HL-60/S4 treated with retinoic acid at 250 ng/mL for 4 days and 3 days (cell line): ENCODE data around the gene DAGLB.
"Not testable (repeated sequence)": the region's sequence is repeated elsewhere in the genome, so short reads cannot be mapped to it uniquely, and the experiment has no call there.

Source experiments
- in situ Hi-C: fragments of 300-500 bp; cut with MboI; formaldehyde crosslinking; loops from 2 replicates; pipeline ENCODE4 v1.7.0; 2022; ENCODE audit warnings: low sequenced_read_pairs

The DAGLB gene

GRCh38 chr7:6378556-6378955, 69.2 kb downstream of the DAGLB start:
- in situ Hi-C loops: not testable (repeated sequence)

- in situ Hi-C loops: no loop called here
Measured at GRCh38 chr7:6376820-6377219, 70.9 kb downstream of the DAGLB start.

DNA sequence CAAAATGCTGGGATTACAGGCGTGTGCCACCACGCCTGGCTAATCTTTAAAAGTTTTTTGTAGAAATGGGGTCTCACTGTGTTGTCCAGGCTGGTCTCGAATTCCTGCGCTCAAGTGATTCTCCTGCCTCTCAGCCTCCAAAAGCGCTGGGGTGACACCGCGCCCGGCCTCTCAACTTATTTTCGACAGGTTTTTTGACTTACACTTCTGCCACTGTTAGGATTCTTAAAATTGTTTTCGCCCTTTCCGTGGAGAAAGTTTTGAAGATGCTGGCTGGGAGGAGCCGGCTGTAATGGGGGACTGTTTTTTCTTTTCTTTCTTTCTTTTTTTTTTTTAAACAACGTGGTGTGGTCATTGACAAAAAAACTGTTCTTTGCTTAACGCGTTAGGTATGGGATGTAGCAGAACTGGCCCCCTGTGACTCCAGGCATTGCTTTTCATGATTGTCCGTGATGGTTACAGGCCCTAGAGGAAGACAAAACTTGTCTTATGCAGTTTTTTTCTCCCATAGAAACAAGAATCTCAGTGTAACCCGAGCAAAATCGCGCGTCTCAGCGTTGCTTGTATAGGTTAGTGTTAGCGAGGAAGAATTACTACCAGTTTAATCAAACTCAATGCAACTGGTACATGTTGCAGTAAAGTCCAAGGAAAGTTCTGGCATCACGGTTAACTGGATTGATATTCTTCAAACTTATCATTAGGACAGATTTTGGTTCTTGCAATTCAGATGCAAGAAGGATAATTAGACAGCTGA, 72.2 kb downstream of the DAGLB start:
- in situ Hi-C loops: no loop called here

- in situ Hi-C loops: no loop called here
Measured at GRCh38 chr7:6367701-6368211, 80.0 kb downstream of the DAGLB start.

DNA sequence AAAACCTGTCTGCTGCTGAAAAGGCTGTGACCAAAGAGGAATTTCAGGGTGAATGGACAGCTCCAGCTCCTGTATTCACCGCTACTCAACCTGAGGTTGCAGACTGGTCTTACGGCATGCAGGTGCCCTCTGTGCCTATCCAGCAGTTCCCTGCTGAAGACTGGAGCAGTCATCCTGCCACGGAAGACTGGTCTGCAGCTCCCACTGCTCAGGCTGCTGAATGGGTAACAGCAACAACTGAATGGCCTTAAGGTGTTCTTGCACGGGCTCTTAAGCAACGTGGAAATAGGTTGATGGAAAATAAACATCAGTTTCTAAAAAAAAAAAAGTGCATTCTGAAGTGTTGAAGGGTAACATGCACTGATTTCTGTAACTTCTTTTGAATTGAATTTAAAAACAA, 82.3 kb downstream of the DAGLB start:
- in situ Hi-C loops: no loop called here

GRCh38 chr7:6360841-6361240, 86.9 kb downstream of the DAGLB start:
- in situ Hi-C loops: no loop called here

- in situ Hi-C loops: no loop called here
Measured at GRCh38 chr7:6359734-6360133, 88.0 kb downstream of the DAGLB start.
